GM18873 (cell line): ENCODE data around the gene UBE2E2.

ENCODE experiments used
- ATAC-seq: cut with Tn5 transposase; IDR thresholded peaks from one replicate; pipeline ENCODE4 v1.9.1; 2021; ENCODE audit warnings: mild to moderate bottlenecking, moderate library complexity, moderate number of reproducible peaks; ENCODE audit not compliant: unreplicated experiment, low FRiP score

Gene UBE2E2

GRCh38 chr3:23238578-23238977 is 35.5 kb downstream of the UBE2E2 start:
- ATAC-seq, result no peak

GRCh38 chr3:23239211-23240068 is 36.3 kb downstream of the UBE2E2 start:
- no peak for ATAC-seq

GRCh38 chr3:23240171-23240785 is 37.2 kb downstream of the UBE2E2 start:
- ATAC-seq, result no peak

GRCh38 chr3:23241256-23241655 is 38.1 kb downstream of the UBE2E2 start:
- no peak for ATAC-seq

GRCh38 chr3:23242106-23242505 is 39.0 kb downstream of the UBE2E2 start:
- ATAC-seq, result no peak

- no peak for ATAC-seq
Observed at GRCh38 chr3:23244324-23245041, 41.4 kb downstream of the UBE2E2 start.

- no peak for ATAC-seq
Observed at GRCh38 chr3:23246651-23247050, 43.5 kb downstream of the UBE2E2 start.

GRCh38 chr3:23248594-23249131 is 45.5 kb downstream of the UBE2E2 start:
- ATAC-seq, result no peak

- no peak for ATAC-seq
Observed at GRCh38 chr3:23249961-23250360, 46.8 kb downstream of the UBE2E2 start.

GRCh38 chr3:23252122-23252521 is 49.0 kb downstream of the UBE2E2 start:
- ATAC-seq, result no peak

- peak; percentile 90 for ATAC-seq
Observed at GRCh38 chr3:23253214-23253613, 50.1 kb downstream of the UBE2E2 start.

GRCh38 chr3:23254282-23254681 is 51.2 kb downstream of the UBE2E2 start:
- ATAC-seq, result no peak

GRCh38 chr3:23254835-23255234 is 51.7 kb downstream of the UBE2E2 start:
- no peak for ATAC-seq

GRCh38 chr3:23256741-23257435 is 53.8 kb downstream of the UBE2E2 start:
- no peak for ATAC-seq

GRCh38 chr3:23258110-23258509 is 55.0 kb downstream of the UBE2E2 start:
- no peak for ATAC-seq

GRCh38 chr3:23259515-23259914 is 56.4 kb downstream of the UBE2E2 start:
- ATAC-seq, result no peak

- no peak for ATAC-seq
Observed at GRCh38 chr3:23262766-23263165, 59.6 kb downstream of the UBE2E2 start.

- no peak for ATAC-seq
Observed at GRCh38 chr3:23263796-23264195, 60.7 kb downstream of the UBE2E2 start.

GRCh38 chr3:23264413-23264812 is 61.3 kb downstream of the UBE2E2 start:
- ATAC-seq, result no peak

- no peak for ATAC-seq
Observed at GRCh38 chr3:23270423-23270822, 67.3 kb downstream of the UBE2E2 start.
